ENCODE data around the gene GLIPR1L2.

GRCh38 chr12:75460204-75460603, 69.3 kb downstream of the GLIPR1L2 start:
- TF ChIP-seq, protein P1, sequence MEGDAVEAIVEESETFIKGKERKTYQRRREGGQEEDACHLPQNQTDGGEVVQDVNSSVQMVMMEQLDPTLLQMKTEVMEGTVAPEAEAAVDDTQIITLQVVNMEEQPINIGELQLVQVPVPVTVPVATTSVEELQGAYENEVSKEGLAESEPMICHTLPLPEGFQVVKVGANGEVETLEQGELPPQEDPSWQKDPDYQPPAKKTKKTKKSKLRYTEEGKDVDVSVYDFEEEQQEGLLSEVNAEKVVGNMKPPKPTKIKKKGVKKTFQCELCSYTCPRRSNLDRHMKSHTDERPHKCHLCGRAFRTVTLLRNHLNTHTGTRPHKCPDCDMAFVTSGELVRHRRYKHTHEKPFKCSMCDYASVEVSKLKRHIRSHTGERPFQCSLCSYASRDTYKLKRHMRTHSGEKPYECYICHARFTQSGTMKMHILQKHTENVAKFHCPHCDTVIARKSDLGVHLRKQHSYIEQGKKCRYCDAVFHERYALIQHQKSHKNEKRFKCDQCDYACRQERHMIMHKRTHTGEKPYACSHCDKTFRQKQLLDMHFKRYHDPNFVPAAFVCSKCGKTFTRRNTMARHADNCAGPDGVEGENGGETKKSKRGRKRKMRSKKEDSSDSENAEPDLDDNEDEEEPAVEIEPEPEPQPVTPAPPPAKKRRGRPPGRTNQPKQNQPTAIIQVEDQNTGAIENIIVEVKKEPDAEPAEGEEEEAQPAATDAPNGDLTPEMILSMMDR (IDR thresholded peaks at IDR 0.05; ENCODE audit: insufficient read depth, low read depth, low read length) = no peak
- TF ChIP-seq EZH2 (IDR thresholded peaks at IDR 0.05; ENCODE audit: insufficient read depth, low read length) = no peak

Measured in astrocyte (in vitro differentiated cells and primary cell).